ENCODE results near the gene OMP.

GRCh38 chr11:77107950-77108349 lies 5.3 kb downstream of the OMP start:
- TF ChIP-seq, protein P1, sequence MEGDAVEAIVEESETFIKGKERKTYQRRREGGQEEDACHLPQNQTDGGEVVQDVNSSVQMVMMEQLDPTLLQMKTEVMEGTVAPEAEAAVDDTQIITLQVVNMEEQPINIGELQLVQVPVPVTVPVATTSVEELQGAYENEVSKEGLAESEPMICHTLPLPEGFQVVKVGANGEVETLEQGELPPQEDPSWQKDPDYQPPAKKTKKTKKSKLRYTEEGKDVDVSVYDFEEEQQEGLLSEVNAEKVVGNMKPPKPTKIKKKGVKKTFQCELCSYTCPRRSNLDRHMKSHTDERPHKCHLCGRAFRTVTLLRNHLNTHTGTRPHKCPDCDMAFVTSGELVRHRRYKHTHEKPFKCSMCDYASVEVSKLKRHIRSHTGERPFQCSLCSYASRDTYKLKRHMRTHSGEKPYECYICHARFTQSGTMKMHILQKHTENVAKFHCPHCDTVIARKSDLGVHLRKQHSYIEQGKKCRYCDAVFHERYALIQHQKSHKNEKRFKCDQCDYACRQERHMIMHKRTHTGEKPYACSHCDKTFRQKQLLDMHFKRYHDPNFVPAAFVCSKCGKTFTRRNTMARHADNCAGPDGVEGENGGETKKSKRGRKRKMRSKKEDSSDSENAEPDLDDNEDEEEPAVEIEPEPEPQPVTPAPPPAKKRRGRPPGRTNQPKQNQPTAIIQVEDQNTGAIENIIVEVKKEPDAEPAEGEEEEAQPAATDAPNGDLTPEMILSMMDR (IDR thresholded peaks at IDR 0.05; ENCODE audit: insufficient read depth, low read depth, low read length) = no peak
- TF ChIP-seq EZH2 (IDR thresholded peaks at IDR 0.05; ENCODE audit: insufficient read depth, low read length) = no peak

Measured in astrocyte (in vitro differentiated cells and primary cell).